GM12865 (cell line): ENCODE results near the gene BST2.
"Not testable (repeated sequence)": the region's sequence is repeated elsewhere in the genome, so short reads cannot be mapped to it uniquely, and the experiment has no call there.

Source experiments
- DNase-seq: peaks from one replicate; pipeline ENCODE4 v3.0.0; 2010; ENCODE audit warnings: low read depth
- H3K4me3 ChIP-seq: 2 replicates; pipeline ENCODE4 v1.5.1; 2011; ENCODE audit warnings: mild to moderate bottlenecking, low read depth, low read length, control low read depth
- CTCF ChIP-seq: IDR thresholded peaks from 2 replicates; pipeline ENCODE4 v1.5.1; 2011; ENCODE audit warnings: low read length, control low read depth, low read depth, inconsistent platforms; ENCODE audit not compliant: insufficient read depth; ENCODE audit errors: missing control alignments

Gene BST2

GRCh38 chr19:17370026-17370587, 35.3 kb downstream of the BST2 start:
- TF ChIP-seq CTCF = no peak
- DNase-seq = peak; percentile 81
- H3K4me3 ChIP-seq = no peak overlapping the region

GRCh38 chr19:17365361-17365760, 40.1 kb downstream of the BST2 start:
- H3K4me3 ChIP-seq = no peak overlapping the region
- no peak for DNase-seq
- no peak for TF ChIP-seq CTCF

GRCh38 chr19:17363852-17364605, 41.4 kb downstream of the BST2 start:
- DNase-seq, H3K4me3 ChIP-seq: not testable (repeated sequence)

GRCh38 chr19:17359905-17360800, 45.3 kb downstream of the BST2 start:
- no peak for TF ChIP-seq CTCF
- DNase-seq = no peak
- no peak overlapping the region for H3K4me3 ChIP-seq

- no peak for DNase-seq
- no peak for TF ChIP-seq CTCF
- H3K4me3 ChIP-seq = no peak overlapping the region
Measured at GRCh38 chr19:17358395-17358794, 47.0 kb downstream of the BST2 start.

GRCh38 chr19:17357724-17358123, 47.7 kb downstream of the BST2 start:
- no peak for DNase-seq
- TF ChIP-seq CTCF = no peak
- no peak overlapping the region for H3K4me3 ChIP-seq

GRCh38 chr19:17357078-17357666, 48.3 kb downstream of the BST2 start:
- no peak for TF ChIP-seq CTCF
- no peak overlapping the region for H3K4me3 ChIP-seq
- no peak for DNase-seq
